ENCODE measurements around the gene DLX2. TPM values are rescaled to one million over a fixed set of nuclear protein-coding genes. Genes with fewer than 3 reads are reported as not detected.

DLX2 gene
- total RNA-seq, 4 donors from 2014 or later: not detected

DNA sequence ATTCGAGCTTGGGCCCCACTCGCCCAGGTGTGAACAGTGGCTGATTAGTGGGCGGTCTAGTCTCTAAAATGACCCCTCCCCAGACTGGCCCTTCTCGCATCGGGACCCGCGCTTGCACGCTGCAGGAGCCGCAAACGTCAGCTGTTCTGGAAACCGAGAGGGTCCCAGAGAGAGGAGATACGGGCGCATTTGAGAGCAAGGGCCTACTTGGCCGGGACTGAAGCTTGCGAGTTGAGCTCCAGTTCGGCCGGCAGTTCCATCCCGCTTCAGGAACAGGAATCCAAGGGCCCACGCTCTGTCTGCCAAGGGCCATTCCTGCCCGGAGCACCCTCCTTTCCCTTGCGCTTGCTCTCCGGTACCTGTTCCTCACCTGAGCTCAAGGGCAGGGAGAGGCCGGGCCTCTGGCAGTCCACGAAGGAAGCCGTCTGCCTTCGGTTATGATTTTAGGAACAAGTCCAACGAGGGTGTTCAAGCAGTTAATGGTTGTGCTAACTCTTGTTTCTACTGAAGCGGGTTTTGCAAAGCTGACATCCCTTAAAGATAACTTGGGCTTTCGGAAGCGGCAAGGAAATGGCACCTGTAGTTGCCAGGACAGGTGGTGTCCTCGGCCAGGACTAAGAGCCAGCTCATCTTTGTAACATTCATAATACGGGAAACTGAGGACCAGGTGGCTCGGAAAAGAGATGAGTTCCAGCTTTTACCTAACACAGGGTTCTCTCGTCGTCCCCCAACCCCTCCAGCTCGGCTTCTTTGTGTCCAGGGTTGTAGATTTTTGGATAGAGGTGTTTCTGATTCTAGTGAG is 21.3 kb downstream of the DLX2 start:
- TF ChIP-seq EP300 (IDR thresholded peaks at IDR 0.05) (no peak), POLR2A (IDR thresholded peaks at IDR 0.05) (no peak), POLR2AphosphoS5 (IDR thresholded peaks at IDR 0.05) (no peak)
- TF ChIP-seq, protein P1, sequence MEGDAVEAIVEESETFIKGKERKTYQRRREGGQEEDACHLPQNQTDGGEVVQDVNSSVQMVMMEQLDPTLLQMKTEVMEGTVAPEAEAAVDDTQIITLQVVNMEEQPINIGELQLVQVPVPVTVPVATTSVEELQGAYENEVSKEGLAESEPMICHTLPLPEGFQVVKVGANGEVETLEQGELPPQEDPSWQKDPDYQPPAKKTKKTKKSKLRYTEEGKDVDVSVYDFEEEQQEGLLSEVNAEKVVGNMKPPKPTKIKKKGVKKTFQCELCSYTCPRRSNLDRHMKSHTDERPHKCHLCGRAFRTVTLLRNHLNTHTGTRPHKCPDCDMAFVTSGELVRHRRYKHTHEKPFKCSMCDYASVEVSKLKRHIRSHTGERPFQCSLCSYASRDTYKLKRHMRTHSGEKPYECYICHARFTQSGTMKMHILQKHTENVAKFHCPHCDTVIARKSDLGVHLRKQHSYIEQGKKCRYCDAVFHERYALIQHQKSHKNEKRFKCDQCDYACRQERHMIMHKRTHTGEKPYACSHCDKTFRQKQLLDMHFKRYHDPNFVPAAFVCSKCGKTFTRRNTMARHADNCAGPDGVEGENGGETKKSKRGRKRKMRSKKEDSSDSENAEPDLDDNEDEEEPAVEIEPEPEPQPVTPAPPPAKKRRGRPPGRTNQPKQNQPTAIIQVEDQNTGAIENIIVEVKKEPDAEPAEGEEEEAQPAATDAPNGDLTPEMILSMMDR (IDR thresholded peaks at IDR 0.05): no peak
- Histone ChIP-seq H3K27ac (no peak overlapping the region), H3K4me1 (peaks cover 0 to 39% (median 18%) of the 10 kb centered on the region in 3 donors), H3K9me3 (peaks cover 0 to 13% (median 0%) of the 10 kb centered on the region in 3 donors), H3K36me3 (no peaks in the 10 kb centered on the region), H3K4me3 (no peak overlapping the region), H3K27me3 (peaks cover 86% of the 10 kb centered on the region)
- ATAC-seq: no peak
- 24% methylated on average over 10 of the region's 36 CpGs; no CpG with 5 or more reads in 1 of the 2 donors for WGBS, 2 donors (ENCODE audit: low coverage in 1 of 2)

DNA sequence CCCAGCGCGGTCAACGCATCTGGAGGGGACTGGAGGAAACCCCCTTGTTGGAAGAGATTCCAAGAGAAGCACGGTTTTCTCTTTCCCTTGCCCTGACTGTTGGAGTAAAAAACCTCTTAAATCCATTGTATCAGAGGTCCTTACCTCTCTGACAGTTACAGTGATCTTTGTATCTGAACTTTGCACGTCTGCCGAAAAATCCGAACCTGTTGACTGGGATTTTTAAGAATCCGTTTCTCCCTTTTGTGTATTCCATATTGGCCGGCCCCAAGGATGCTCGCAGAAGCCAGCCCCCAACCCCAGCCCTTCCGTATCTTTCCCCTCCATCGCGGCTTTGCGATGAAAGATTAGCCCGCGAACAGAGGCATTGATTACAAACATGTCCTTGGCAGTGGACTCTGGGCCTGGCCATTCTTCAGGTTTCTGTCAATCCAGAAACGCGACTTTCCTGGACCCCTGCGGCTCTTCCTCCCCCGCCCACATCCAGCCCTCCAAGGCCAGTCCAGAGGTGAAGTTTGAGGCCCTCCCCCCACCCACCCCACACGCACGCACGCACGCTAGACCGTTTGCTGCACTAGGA is 22.0 kb downstream of the DLX2 start:
- WGBS, 2 donors (ENCODE audit: low coverage in 1 of 2): 36 to 38% methylated on average over 5 to 13 of the region's 25 CpGs
- Histone ChIP-seq H3K27me3 (peaks cover 79% of the 10 kb centered on the region), H3K9me3 (peaks cover 0 to 13% (median 0%) of the 10 kb centered on the region in 3 donors), H3K4me1 (peaks cover 0 to 33% (median 14%) of the 10 kb centered on the region in 3 donors), H3K4me3 (no peak overlapping the region), H3K36me3 (no peaks in the 10 kb centered on the region), H3K27ac (no peak overlapping the region)
- TF ChIP-seq EP300 (IDR thresholded peaks at IDR 0.05): no peak
- TF ChIP-seq POLR2AphosphoS5 (IDR thresholded peaks at IDR 0.05): no peak
- no peak for TF ChIP-seq POLR2A (IDR thresholded peaks at IDR 0.05)
- TF ChIP-seq, protein P1 (IDR thresholded peaks at IDR 0.05): no peak
- no peak for ATAC-seq

DNA sequence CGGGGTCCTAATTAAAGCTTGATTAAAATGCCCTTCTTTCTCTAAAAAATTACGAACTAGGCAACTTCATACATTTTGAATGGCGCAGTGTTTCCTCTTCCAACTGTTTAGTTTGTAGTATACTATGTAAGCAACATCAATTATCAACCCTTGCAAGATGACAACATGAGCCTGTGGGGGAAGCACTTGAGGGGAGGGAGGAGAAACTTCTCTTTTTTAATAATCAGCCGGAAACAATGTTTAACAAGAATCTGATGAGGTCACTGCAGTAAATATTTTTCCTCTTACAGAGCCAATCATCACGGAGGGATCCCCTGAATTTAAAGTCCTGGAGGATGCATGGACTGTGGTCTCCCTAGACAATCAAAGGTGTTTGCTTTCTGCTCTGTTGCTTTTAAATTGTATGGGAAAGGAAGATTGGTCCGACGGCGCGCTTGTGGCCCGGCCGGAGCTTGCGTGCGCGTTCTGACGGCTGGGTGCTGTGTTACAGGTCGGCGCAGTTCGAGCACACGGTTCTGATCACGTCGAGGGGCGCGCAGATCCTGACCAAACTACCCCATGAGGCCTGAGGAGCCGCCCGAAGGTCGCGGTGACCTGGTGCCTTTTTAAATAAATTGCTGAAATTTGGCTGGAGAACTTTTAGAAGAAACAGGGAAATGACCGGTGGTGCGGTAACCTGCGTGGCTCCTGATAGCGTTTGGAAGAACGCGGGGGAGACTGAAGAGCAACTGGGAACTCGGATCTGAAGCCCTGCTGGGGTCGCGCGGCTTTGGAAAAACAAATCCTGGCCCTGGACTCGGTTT is 22.7 kb downstream of the DLX2 start:
- H3K27ac ChIP-seq: no peak overlapping the region
- ATAC-seq: no peak
- no peak overlapping the region for H3K4me3 ChIP-seq
- peaks cover 0 to 13% (median 0%) of the 10 kb centered on the region in 3 donors for H3K9me3 ChIP-seq
- peaks cover 72% of the 10 kb centered on the region for H3K27me3 ChIP-seq
- no peaks in the 10 kb centered on the region for H3K36me3 ChIP-seq
- peaks cover 0 to 26% (median 7%) of the 10 kb centered on the region in 3 donors for H3K4me1 ChIP-seq
- TF ChIP-seq POLR2A (IDR thresholded peaks at IDR 0.05): no peak
- WGBS, 2 donors (ENCODE audit: low coverage in 1 of 2): 52 to 58% methylated on average over 18 to 24 of the region's 38 CpGs

DNA sequence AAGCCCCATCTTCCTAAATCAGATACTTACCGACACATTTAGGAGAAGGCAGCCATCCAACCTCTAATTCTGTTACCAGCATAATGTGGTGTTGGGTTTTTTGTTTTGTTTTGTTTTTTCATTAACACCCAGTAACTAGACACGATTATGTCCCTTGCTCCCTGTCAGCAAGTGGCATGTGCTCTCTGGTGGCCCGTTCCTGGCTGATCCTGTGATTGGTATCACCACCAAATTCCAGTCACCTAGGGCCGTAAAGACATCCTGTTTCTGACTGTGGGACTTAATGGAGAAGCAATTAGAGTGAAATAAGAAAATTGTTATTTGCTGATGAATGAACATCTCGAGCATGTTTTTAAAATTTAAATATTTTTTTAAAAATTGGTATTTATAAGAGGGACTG is 23.3 kb downstream of the DLX2 start:
- Histone ChIP-seq H3K9me3 (peaks cover 0 to 13% (median 0%) of the 10 kb centered on the region in 3 donors), H3K4me3 (no peak overlapping the region), H3K4me1 (peaks cover 0 to 19% (median under 1%) of the 10 kb centered on the region in 3 donors), H3K27me3 (peaks cover 66% of the 10 kb centered on the region), H3K27ac (no peak overlapping the region), H3K36me3 (no peaks in the 10 kb centered on the region)
- TF ChIP-seq POLR2A (IDR thresholded peaks at IDR 0.05) (no peak), POLR2AphosphoS5 (IDR thresholded peaks at IDR 0.05) (no peak), EP300 (IDR thresholded peaks at IDR 0.05) (no peak)
- TF ChIP-seq, protein P1 (IDR thresholded peaks at IDR 0.05): no peak
- whole genome bisulfite sequencing, 2 donors (ENCODE audit: low coverage in 1 of 2): 83 to 88% methylated on average over 4 to 5 of the region's 5 CpGs
- no peak for ATAC-seq

DNA sequence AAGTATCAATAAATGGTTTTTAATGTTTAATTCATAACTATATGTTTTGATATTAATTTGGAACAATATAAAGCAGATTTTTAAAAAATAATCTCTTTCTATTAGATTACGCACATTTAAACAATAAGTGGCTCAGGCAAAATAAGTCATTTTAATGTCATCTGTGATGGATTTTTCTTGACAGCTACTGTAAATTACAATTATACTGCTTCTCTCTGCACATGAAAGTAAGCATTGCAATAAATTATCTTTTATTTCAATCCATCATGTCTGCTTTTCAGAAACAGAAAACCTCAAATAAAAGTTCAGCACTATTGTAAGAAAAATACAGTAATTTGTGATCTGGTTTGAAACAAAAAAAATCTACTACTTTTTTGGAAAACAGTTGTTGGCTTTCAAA is 28.4 kb downstream of the DLX2 start:
- Histone ChIP-seq H3K27me3 (peaks cover 16% of the 10 kb centered on the region), H3K27ac (no peak overlapping the region), H3K4me3 (no peak overlapping the region), H3K9me3 (no peaks in the 10 kb centered on the region), H3K36me3 (peaks cover 0 to 6% of the 10 kb centered on the region in 2 donors), H3K4me1 (no peaks in the 10 kb centered on the region)
- ATAC-seq: no peak
- 100% methylated on average over 1 of the region's 1 CpG for WGBS, 2 donors (ENCODE audit: low coverage in 1 of 2)
- TF ChIP-seq, protein P1 (IDR thresholded peaks at IDR 0.05): no peak
- TF ChIP-seq POLR2A (IDR thresholded peaks at IDR 0.05): no peak
- no peak for TF ChIP-seq EP300 (IDR thresholded peaks at IDR 0.05)
- no peak for TF ChIP-seq POLR2AphosphoS5 (IDR thresholded peaks at IDR 0.05)

All from gastroesophageal sphincter (tissue), 4 donors.